Nephron progenitor cell (in vitro differentiated cells): ENCODE results near the gene SMURF2.

Experiments
- DNase-seq: peaks from one replicate; pipeline ENCODE4 v3.0.0; 2021
- H3K27ac Mint-ChIP-seq: 2 replicates; pipeline ENCODE4 v1.8.0; 2021; ENCODE audit warnings: mild to moderate bottlenecking, moderate library complexity, mixed read lengths
- H3K27me3 Mint-ChIP-seq: 2 replicates; pipeline ENCODE4 v1.8.0; 2021; ENCODE audit warnings: mild to moderate bottlenecking, low read depth, mixed read lengths; ENCODE audit not compliant: poor library complexity
- H3K36me3 Mint-ChIP-seq: 2 replicates; pipeline ENCODE4 v1.8.0; 2021; ENCODE audit warnings: low read depth, mixed read lengths
- H3K4me1 Mint-ChIP-seq: 2 replicates; pipeline ENCODE4 v1.8.0; 2021; ENCODE audit warnings: mixed read lengths
- H3K4me3 Mint-ChIP-seq: 2 replicates; pipeline ENCODE4 v1.8.0; 2021; ENCODE audit warnings: mild to moderate bottlenecking, moderate library complexity, mixed read lengths
- H3K9me3 Mint-ChIP-seq: 2 replicates; pipeline ENCODE4 v1.8.0; 2021; ENCODE audit warnings: mild to moderate bottlenecking, moderate library complexity, mixed read lengths
- TF ChIP-seq, protein P1 (sequence below): fragments of 200-600 bp; sonication (generic); IDR thresholded peaks from 2 replicates; pipeline ENCODE4 v1.5.0; 2021; ENCODE audit warnings: antibody characterized with exemption

Gene SMURF2

DNA sequence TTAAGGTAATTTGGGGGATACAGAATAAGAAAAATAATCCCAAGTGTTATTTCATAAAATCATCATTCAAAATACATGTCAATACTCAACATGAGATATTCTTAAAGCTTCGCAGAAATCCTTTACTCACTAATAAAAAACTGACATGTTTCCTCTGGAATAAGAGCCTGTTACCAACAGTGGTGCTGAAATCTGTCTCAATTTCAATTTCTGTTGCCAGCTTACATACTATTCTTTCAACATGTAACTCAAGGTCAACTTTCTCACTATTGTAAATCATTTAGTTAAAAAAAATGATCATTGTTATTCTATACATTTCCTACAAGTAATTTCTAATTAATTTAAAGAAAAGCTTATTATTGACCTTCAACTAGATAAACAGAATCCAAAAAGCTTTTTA is 87.5 kb downstream of the SMURF2 start:
- Mint-ChIP-seq H3K4me3 (no peak overlapping the region), H3K27ac (no peak overlapping the region), H3K27me3 (no peaks in the 10 kb centered on the region), H3K36me3 (peaks cover 41% of the 10 kb centered on the region), H3K4me1 (no peaks in the 10 kb centered on the region), H3K9me3 (no peaks in the 10 kb centered on the region)
- DNase-seq: no peak
- TF ChIP-seq, protein P1, sequence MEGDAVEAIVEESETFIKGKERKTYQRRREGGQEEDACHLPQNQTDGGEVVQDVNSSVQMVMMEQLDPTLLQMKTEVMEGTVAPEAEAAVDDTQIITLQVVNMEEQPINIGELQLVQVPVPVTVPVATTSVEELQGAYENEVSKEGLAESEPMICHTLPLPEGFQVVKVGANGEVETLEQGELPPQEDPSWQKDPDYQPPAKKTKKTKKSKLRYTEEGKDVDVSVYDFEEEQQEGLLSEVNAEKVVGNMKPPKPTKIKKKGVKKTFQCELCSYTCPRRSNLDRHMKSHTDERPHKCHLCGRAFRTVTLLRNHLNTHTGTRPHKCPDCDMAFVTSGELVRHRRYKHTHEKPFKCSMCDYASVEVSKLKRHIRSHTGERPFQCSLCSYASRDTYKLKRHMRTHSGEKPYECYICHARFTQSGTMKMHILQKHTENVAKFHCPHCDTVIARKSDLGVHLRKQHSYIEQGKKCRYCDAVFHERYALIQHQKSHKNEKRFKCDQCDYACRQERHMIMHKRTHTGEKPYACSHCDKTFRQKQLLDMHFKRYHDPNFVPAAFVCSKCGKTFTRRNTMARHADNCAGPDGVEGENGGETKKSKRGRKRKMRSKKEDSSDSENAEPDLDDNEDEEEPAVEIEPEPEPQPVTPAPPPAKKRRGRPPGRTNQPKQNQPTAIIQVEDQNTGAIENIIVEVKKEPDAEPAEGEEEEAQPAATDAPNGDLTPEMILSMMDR: no peak

DNA sequence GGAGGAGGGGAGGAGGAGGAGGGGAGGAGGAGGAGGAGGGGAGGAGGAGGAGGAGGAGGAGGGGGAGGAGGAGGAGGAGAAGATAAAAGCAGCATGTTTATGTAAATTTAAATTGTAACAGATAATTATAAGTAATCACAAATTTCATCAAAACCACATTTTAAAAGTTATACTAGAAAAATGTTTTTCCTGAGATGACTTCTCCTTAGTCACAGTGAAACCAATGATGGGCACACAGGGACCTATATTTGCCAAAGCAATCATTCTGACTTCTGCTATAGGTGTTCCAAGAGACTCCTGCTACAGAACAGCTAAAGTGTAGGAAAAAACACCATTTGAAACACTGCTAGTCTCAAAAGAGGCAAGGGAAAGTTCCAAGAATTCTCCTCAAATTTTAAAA is 88.9 kb downstream of the SMURF2 start:
- no peak for DNase-seq
- Mint-ChIP-seq H3K4me3 (no peak overlapping the region), H3K36me3 (peaks cover 49% of the 10 kb centered on the region), H3K9me3 (no peaks in the 10 kb centered on the region), H3K27ac (no peak overlapping the region), H3K4me1 (no peaks in the 10 kb centered on the region), H3K27me3 (no peaks in the 10 kb centered on the region)
- TF ChIP-seq, protein P1: no peak

DNA sequence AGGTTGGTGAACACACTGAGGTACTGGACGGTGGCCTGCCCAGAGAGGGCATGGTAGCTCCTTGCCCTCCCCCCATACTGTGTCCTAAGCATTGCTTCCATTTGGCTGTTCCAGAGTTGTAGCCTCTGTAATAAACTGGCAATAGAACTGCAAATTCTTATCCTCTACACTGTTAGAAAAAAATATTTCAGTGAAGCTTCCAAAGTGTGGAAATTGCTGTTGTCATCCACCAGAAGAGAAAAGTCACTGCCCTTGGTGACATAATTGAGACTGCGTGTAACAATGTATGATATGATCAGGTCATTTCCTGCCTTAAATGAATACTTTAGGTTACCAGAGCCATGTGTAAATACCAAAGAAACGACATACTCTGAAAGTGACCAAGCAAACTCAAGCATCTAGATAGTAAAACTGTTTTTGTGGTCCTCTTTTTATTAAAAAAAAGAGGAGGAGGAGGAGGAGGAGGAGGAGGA is 89.4 kb downstream of the SMURF2 start:
- no peaks in the 10 kb centered on the region for H3K4me1 Mint-ChIP-seq
- no peak for DNase-seq
- H3K27me3 Mint-ChIP-seq: no peaks in the 10 kb centered on the region
- no peak overlapping the region for H3K27ac Mint-ChIP-seq
- peaks cover 48% of the 10 kb centered on the region for H3K36me3 Mint-ChIP-seq
- H3K9me3 Mint-ChIP-seq: no peaks in the 10 kb centered on the region
- H3K4me3 Mint-ChIP-seq: no peak overlapping the region
- TF ChIP-seq, protein P1: no peak

DNA sequence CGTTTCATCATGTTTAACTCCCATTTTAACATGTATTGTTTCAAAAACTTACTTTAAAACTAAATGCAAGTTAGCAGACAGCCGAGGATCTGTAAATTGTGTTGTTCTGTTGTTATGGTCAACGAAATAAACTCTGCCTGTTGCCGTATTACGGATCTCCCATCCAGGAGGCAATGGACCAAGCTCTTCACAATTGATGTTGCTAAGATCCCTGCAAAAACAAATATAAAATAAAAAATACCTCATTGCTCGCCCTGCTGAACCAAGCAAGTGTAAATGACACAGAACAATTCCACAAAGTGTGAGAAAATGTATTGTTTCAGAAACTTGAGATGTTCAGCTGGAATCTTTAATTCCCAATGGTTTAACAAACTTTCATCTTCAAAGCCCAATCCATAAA is 90.4 kb downstream of the SMURF2 start:
- no peak overlapping the region for H3K27ac Mint-ChIP-seq
- no peak for DNase-seq
- no peaks in the 10 kb centered on the region for H3K27me3 Mint-ChIP-seq
- TF ChIP-seq, protein P1: no peak
- no peaks in the 10 kb centered on the region for H3K4me1 Mint-ChIP-seq
- no peak overlapping the region for H3K4me3 Mint-ChIP-seq
- peaks cover 50% of the 10 kb centered on the region for H3K36me3 Mint-ChIP-seq
- no peaks in the 10 kb centered on the region for H3K9me3 Mint-ChIP-seq

DNA sequence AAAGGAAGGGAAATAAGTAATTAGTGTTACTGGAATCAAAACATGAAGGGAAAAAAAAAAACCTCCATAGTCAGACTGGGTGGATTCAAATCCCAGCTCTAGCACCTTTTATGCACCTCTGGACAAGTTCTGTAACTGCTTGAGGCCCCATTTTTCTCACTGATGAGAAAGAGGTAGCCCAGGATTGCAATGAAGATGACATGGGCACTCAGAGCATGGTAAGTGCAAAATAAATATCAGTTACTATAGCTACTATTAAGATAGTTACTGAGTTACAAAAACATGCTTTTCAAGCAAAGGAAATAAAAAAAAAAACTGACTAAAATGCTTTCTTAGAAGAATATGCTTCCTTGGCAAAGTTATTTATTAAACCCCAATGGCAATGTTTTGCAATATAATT is 96.5 kb downstream of the SMURF2 start:
- H3K9me3 Mint-ChIP-seq: no peaks in the 10 kb centered on the region
- no peak overlapping the region for H3K27ac Mint-ChIP-seq
- peaks cover 12% of the 10 kb centered on the region for H3K4me1 Mint-ChIP-seq
- TF ChIP-seq, protein P1: no peak
- H3K4me3 Mint-ChIP-seq: no peak overlapping the region
- no peak for DNase-seq
- H3K36me3 Mint-ChIP-seq: peaks cover 47% of the 10 kb centered on the region
- H3K27me3 Mint-ChIP-seq: no peaks in the 10 kb centered on the region

DNA sequence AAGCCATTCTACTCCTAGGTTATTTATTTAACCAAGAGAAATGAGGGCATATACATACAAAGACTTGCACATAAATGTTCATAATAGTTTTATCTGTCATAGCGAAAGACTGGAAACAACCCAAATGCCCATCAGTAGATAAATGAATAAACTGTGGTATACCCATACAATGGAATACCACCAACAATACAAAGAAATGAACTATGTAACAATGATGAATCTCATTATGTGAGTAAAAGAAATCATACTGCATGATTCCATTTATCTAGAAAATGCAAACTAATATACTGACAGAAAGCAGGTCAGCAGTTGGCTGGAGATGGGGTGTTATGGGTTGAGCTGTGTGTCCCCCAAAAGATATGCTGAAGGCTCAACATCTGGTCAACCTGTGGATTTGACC is 98.0 kb downstream of the SMURF2 start:
- H3K27me3 Mint-ChIP-seq: no peaks in the 10 kb centered on the region
- DNase-seq: no peak
- H3K27ac Mint-ChIP-seq: no peak overlapping the region
- H3K4me1 Mint-ChIP-seq: peaks cover 12% of the 10 kb centered on the region
- H3K36me3 Mint-ChIP-seq: peaks cover 45% of the 10 kb centered on the region
- H3K9me3 Mint-ChIP-seq: no peaks in the 10 kb centered on the region
- H3K4me3 Mint-ChIP-seq: no peak overlapping the region
- TF ChIP-seq, protein P1: no peak
